Osteocyte (in vitro differentiated cells): ENCODE data around the gene DTX4. TPM values are rescaled to one million over a fixed set of nuclear protein-coding genes. Genes with fewer than 3 reads are reported as not detected.
A peak's percentile ranks its signal among the peaks of the same experiment; 100 is the strongest.

Source experiments
- DNase-seq: peaks from one replicate; pipeline ENCODE4 v3.0.0; 2021; ENCODE audit warnings: mixed read lengths; ENCODE audit not compliant: unreplicated experiment; ENCODE audit errors: extremely low spot score
- H3K27ac Mint-ChIP-seq: one replicate; pipeline ENCODE4 v1.8.0; 2021; ENCODE audit warnings: mild to moderate bottlenecking, mixed read lengths; ENCODE audit not compliant: unreplicated experiment
- H3K27me3 Mint-ChIP-seq: one replicate; pipeline ENCODE4 v1.8.0; 2021; ENCODE audit warnings: mixed read lengths; ENCODE audit not compliant: unreplicated experiment
- H3K36me3 Mint-ChIP-seq: one replicate; pipeline ENCODE4 v1.8.0; 2021; ENCODE audit warnings: mixed read lengths; ENCODE audit not compliant: unreplicated experiment
- H3K4me1 Mint-ChIP-seq: one replicate; pipeline ENCODE4 v1.8.0; 2021; ENCODE audit warnings: mixed read lengths; ENCODE audit not compliant: unreplicated experiment
- H3K4me3 Mint-ChIP-seq: one replicate; pipeline ENCODE4 v1.8.0; 2021; ENCODE audit warnings: mild to moderate bottlenecking, moderate library complexity, mixed read lengths; ENCODE audit not compliant: unreplicated experiment
- H3K9me3 Mint-ChIP-seq: one replicate; pipeline ENCODE4 v1.8.0; 2021; ENCODE audit warnings: mixed read lengths; ENCODE audit not compliant: unreplicated experiment
- total RNA-seq: library from RNA; stranded (reverse); gene quantifications from 2 replicates; pipeline ENCODE4 v1.2.1, GENCODE V29; 2021
- TF ChIP-seq, protein P1 (sequence below): fragments of 200-600 bp; sonication (generic); IDR thresholded peaks from 2 replicates; pipeline ENCODE4 v1.5.0; 2021; ENCODE audit warnings: antibody characterized with exemption, mild to moderate bottlenecking, moderate library complexity

DTX4 gene
- total RNA-seq, 1 donor from 2014 or later = 2.7 TPM

GRCh38 chr11:59173080-59173963 lies 1.4 kb downstream of the DTX4 start:
- H3K36me3 Mint-ChIP-seq = no peaks in the 10 kb centered on the region
- peak; percentile 82 for DNase-seq
- TF ChIP-seq, protein P1, sequence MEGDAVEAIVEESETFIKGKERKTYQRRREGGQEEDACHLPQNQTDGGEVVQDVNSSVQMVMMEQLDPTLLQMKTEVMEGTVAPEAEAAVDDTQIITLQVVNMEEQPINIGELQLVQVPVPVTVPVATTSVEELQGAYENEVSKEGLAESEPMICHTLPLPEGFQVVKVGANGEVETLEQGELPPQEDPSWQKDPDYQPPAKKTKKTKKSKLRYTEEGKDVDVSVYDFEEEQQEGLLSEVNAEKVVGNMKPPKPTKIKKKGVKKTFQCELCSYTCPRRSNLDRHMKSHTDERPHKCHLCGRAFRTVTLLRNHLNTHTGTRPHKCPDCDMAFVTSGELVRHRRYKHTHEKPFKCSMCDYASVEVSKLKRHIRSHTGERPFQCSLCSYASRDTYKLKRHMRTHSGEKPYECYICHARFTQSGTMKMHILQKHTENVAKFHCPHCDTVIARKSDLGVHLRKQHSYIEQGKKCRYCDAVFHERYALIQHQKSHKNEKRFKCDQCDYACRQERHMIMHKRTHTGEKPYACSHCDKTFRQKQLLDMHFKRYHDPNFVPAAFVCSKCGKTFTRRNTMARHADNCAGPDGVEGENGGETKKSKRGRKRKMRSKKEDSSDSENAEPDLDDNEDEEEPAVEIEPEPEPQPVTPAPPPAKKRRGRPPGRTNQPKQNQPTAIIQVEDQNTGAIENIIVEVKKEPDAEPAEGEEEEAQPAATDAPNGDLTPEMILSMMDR = no peak
- peaks cover 36% of the 10 kb centered on the region for H3K27me3 Mint-ChIP-seq
- H3K4me3 Mint-ChIP-seq = peak overlapping the region; percentile 77
- peaks cover 12% of the 10 kb centered on the region for H3K4me1 Mint-ChIP-seq
- H3K9me3 Mint-ChIP-seq = no peaks in the 10 kb centered on the region
- H3K27ac Mint-ChIP-seq = no peak overlapping the region

DNA sequence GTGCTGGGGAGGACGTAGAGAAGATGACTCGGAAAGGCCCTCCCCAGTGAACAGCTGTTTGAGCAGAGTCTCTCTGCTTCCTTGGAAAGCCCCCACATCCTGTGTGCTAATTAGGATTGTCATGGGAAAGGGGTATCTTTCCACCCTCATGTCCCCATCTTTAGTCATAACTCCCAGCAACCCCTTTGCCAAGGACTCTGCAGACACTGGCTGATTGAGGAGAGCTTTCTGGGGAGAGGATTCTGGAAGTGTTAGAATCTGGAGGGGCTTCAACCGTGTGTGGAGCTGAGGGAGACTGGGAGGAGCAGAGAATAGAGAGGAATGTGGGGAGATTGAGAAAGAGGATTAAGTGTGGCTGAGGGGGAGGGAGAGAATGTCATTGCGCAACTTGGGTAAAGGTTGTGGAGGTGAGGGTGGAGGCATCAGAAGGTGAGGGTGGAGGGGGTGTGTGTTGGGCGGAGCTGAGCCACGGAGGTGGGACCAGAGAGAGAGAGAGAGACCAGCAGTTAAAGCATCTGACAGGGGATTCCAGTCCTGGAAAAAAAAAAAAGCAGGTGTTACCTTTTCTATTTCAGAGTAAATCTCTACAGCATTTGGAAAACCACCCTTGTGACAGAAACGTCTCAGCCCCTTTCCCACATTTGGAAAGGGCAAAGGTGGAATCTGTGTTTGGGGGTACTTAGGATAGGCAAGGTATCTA lies 2.2 kb downstream of the DTX4 start:
- Mint-ChIP-seq H3K4me1 (peaks cover 12% of the 10 kb centered on the region), H3K36me3 (no peaks in the 10 kb centered on the region), H3K4me3 (no peak overlapping the region), H3K27me3 (peaks cover 35% of the 10 kb centered on the region), H3K27ac (no peak overlapping the region), H3K9me3 (no peaks in the 10 kb centered on the region)
- TF ChIP-seq, protein P1 = no peak
- DNase-seq = peak; percentile 57

DNA sequence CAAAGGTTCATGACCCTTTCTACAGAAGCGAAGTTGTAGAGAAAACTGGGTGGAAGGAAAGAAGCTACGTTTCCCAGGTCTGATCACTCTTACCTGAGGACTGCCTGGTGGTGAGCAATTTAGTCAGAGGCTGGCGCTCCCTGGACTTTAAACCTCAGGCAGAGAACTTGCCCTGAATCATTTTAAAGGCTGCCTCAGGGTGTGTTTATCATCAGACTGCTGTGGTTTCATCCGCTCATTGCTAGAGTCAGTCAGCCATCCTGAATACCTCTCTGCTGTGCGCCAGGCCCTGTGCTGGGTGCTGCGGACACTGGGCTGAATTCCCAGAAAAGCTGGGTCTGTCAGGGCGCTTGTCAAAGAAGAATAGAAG lies 2.7 kb downstream of the DTX4 start:
- Mint-ChIP-seq H3K27me3 (peaks cover 40% of the 10 kb centered on the region), H3K36me3 (no peaks in the 10 kb centered on the region), H3K4me1 (peaks cover 12% of the 10 kb centered on the region), H3K27ac (no peak overlapping the region), H3K4me3 (no peak overlapping the region), H3K9me3 (no peaks in the 10 kb centered on the region)
- TF ChIP-seq, protein P1 = no peak
- peak; percentile 19 for DNase-seq

- Mint-ChIP-seq H3K4me3 (peak overlapping the region; percentile 3), H3K4me1 (peaks cover 12% of the 10 kb centered on the region), H3K9me3 (no peaks in the 10 kb centered on the region), H3K36me3 (no peaks in the 10 kb centered on the region), H3K27me3 (peaks cover 40% of the 10 kb centered on the region), H3K27ac (no peak overlapping the region)
- TF ChIP-seq, protein P1 = no peak
- DNase-seq = peak; percentile 46
These were observed 3.2 kb downstream of the DTX4 start for GRCh38 chr11:59175091-59175501.

- peaks cover 12% of the 10 kb centered on the region for H3K4me1 Mint-ChIP-seq
- H3K27ac Mint-ChIP-seq = no peak overlapping the region
- H3K4me3 Mint-ChIP-seq = no peak overlapping the region
- H3K9me3 Mint-ChIP-seq = no peaks in the 10 kb centered on the region
- peak; percentile 53 for DNase-seq
- TF ChIP-seq, protein P1 = no peak
- no peaks in the 10 kb centered on the region for H3K36me3 Mint-ChIP-seq
- peaks cover 45% of the 10 kb centered on the region for H3K27me3 Mint-ChIP-seq
These were observed 4.4 kb downstream of the DTX4 start for GRCh38 chr11:59176330-59176729.
